HG02852 (cell line): ENCODE results near the gene ZRSR2.
A peak's percentile ranks its signal among the peaks of the same experiment; 100 is the strongest.
"Not testable (repeated sequence)": the region's sequence is repeated elsewhere in the genome, so short reads cannot be mapped to it uniquely, and the experiment has no call there.

ENCODE experiments used
- ATAC-seq: cut with Tn5 transposase; IDR thresholded peaks from one replicate; pipeline ENCODE4 v1.9.1; 2021; ENCODE audit warnings: mild to moderate bottlenecking, moderate library complexity; ENCODE audit not compliant: unreplicated experiment

ZRSR2 gene

GRCh38 chrX:15797707-15798106 is 7.4 kb downstream of the ZRSR2 start:
- no peak for ATAC-seq

- ATAC-seq, result no peak
These were observed 14.3 kb downstream of the ZRSR2 start for GRCh38 chrX:15804563-15804962.

GRCh38 chrX:15808254-15808653 is 18.0 kb downstream of the ZRSR2 start:
- no peak for ATAC-seq

- no peak for ATAC-seq
These were observed 22.1 kb downstream of the ZRSR2 start for GRCh38 chrX:15812192-15812938.

GRCh38 chrX:15813416-15813815 is 23.1 kb downstream of the ZRSR2 start:
- ATAC-seq, result no peak

- no peak for ATAC-seq
These were observed 24.6 kb downstream of the ZRSR2 start for GRCh38 chrX:15814771-15815365.

- ATAC-seq, result peak; percentile 80
These were observed 25.6 kb downstream of the ZRSR2 start for GRCh38 chrX:15815779-15816437.

- no peak for ATAC-seq
These were observed 26.1 kb downstream of the ZRSR2 start for GRCh38 chrX:15816438-15816809.

- peak; percentile 50 for ATAC-seq
These were observed 26.6 kb downstream of the ZRSR2 start for GRCh38 chrX:15816886-15817285.

GRCh38 chrX:15820106-15821073 is 30.1 kb downstream of the ZRSR2 start:
- no peak for ATAC-seq

- ATAC-seq, result no peak
These were observed 32.6 kb downstream of the ZRSR2 start for GRCh38 chrX:15822922-15823321.

GRCh38 chrX:15825936-15826335 is 35.7 kb downstream of the ZRSR2 start:
- ATAC-seq, result no peak

GRCh38 chrX:15829217-15829616 is 38.9 kb downstream of the ZRSR2 start:
- ATAC-seq, result no peak

GRCh38 chrX:15831347-15831746 is 41.1 kb downstream of the ZRSR2 start:
- not testable (repeated sequence) for ATAC-seq

GRCh38 chrX:15834053-15834452 is 43.8 kb downstream of the ZRSR2 start:
- ATAC-seq, result no peak

- ATAC-seq, result no peak
These were observed 44.7 kb downstream of the ZRSR2 start for GRCh38 chrX:15834827-15835595.

GRCh38 chrX:15838017-15838416 is 47.7 kb downstream of the ZRSR2 start:
- no peak for ATAC-seq

GRCh38 chrX:15841853-15842516 is 51.7 kb downstream of the ZRSR2 start:
- ATAC-seq, result no peak

- no peak for ATAC-seq
These were observed 53.7 kb downstream of the ZRSR2 start for GRCh38 chrX:15843960-15844359.

GRCh38 chrX:15848576-15848975 is 58.3 kb downstream of the ZRSR2 start:
- no peak for ATAC-seq
